Measurements from ENCODE around the gene MADD. TPM values are rescaled to one million over a fixed set of nuclear protein-coding genes. Genes with fewer than 3 reads are reported as not detected.

MADD gene
- total RNA-seq, 1 experiment from 2014 or later = 23.1 TPM

GRCh38 chr11:47251751-47252150 is 18.2 kb upstream of the MADD start:
- no peak for DNase-seq (ENCODE audit: low spot score)

GRCh38 chr11:47253660-47254059 is 16.3 kb upstream of the MADD start:
- no peak for DNase-seq (ENCODE audit: low spot score)

DNA sequence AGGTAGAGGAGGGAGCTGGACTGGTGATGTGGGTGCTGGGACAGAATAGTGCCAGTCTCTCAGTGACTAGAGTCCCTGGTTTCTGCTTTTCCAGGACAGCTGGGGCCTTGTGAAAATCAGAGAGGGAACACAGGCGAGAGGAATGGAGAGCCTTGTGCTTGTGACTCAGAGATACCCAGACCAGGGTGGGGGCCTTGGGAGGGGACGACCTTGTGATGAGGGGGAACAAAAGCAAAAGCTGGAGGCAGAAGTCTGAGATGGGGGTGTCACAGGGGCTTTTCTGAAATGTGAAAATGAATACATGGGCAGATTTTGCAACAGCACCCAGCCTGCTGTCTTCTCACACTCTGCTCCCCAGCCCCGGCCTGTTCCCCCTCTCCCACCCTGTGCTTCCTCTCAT is 15.5 kb upstream of the MADD start:
- DNase-seq (ENCODE audit: low spot score) = no peak

DNA sequence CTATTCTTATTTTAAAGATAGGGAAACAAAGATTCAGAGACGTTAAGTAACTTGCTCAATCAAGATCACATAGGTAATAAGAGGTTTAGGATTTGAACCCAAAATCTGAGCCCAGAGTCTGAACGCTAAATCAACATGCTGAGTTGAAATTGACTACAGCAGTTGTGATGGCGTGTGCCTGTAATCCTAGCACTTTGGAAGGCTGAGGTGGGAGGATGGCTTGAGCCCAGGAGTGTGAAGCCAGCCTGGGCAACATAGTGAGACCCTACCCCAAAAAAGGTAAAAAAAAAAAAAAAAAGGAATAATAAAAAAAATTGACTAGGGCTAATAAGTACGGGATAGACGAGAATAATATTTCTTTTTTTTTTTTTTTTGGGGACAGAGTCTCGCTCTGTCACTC is 13.6 kb upstream of the MADD start:
- no peak for DNase-seq (ENCODE audit: low spot score)

DNA sequence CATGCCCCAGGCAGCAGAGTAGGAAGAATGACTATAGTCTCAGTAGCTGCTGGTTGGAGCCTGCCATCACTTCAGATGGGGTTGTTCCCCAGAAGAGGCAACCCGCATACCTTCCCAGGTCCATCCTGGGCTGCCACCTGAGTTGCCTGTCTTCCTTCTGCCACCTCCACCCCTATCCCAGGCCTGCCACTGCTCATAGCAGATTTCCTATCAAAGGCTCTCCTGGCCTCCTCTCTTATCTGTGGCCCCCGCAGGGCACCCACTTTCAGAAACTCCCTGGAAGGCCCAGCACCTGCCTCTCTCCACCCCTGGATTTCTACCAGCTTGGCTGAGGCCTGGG is 12.8 kb upstream of the MADD start:
- DNase-seq (ENCODE audit: low spot score) = no peak

GRCh38 chr11:47257517-47258316 is 12.2 kb upstream of the MADD start, which contains the start of gene NR1H3:
NR1H3 (plus strand) TSS chr11:47257996; CDS start chr11:47259217, 1,221 bp downstream.
- peak; percentile 52 for DNase-seq (ENCODE audit: low spot score)

DNA sequence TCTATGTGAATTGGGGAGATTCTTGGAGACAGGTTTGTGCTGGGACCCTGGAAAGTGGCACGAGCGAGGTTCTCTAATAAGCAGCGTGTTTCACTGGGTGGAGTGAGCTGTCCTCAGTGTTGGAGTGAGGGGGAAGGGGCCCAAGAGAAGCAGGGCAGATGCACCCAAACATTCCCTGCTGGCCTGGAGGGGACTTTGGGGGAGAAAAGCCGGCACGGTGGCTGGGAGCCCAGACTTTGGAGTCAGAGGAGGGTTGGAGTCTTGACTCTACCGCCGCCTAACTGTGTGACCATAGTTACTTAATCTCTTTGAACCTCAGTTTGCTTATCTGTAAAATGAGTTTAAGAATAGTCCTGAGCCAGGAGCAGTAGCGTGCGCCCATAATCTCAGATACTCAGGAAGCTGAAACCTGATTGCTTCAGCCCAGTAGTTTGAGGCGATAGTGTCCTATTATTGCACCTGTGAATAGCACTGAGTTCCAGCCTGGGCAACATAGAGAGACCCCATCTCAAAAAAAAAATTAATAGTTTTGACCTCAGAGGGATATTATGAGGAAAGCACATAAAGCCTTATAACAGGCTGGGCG is 11.5 kb upstream of the MADD start:
- no peak for DNase-seq (ENCODE audit: low spot score)

- DNase-seq (ENCODE audit: low spot score) = no peak
Measured at GRCh38 chr11:47259232-47259977, 10.5 kb upstream of the MADD start.

GRCh38 chr11:47260366-47260765 is 9.6 kb upstream of the MADD start:
- DNase-seq (ENCODE audit: low spot score) = no peak

DNA sequence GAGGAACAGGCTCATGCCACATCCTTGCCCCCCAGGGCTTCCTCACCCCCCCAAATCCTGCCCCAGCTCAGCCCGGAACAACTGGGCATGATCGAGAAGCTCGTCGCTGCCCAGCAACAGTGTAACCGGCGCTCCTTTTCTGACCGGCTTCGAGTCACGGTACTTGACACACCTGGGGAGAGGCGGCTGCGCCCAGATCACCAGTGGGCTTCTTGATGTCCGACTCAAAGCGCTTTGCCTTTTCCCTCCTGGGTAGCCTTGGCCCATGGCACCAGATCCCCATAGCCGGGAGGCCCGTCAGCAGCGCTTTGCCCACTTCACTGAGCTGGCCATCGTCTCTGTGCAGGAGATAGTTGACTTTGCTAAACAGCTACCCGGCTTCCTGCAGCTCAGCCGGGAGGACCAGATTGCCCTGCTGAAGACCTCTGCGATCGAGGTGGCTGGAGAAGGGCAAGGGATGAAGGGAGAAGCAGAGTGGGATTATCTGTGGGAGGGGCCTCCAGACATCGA is 8.6 kb upstream of the MADD start:
- no peak for DNase-seq (ENCODE audit: low spot score)

DNA sequence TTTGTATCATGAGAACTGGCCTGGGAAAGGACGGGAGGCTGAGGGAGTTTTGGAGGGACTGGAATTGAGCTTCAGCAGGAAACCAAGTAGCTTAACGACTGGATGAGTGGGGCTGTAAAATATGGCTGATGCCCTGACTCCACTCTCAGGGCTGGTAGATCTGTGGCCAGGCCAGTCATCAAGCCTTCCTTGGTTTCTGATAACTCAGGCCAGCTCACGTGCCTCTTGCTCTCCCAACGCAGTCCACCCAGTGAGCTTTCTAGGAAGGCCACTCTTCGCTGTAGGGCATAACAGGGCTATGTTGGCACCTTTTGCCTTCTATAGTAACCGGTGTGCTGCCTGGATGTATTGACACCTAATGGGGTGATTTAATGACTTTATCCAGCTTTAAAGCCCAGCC is 5.8 kb upstream of the MADD start:
- no peak for DNase-seq (ENCODE audit: low spot score)

DNA sequence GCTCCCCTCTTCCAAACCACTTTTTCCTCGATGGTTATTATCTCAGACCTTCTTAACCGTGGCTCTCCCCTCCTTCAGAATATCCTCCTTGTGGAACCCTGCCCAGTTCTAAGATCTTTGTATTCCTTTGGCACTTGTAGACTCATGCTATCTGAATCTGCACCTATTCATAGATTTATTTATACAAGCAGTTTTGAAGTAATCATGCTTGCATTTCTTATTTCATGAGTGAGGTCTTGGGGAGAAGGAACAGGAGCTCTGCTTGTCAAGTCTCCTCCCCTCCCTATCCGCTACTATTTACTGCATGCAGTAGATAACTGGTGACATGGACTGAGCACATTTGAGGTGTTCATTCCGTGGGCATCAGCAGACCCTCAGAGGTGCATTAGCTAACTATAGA is 5.4 kb upstream of the MADD start:
- DNase-seq (ENCODE audit: low spot score) = no peak

DNA sequence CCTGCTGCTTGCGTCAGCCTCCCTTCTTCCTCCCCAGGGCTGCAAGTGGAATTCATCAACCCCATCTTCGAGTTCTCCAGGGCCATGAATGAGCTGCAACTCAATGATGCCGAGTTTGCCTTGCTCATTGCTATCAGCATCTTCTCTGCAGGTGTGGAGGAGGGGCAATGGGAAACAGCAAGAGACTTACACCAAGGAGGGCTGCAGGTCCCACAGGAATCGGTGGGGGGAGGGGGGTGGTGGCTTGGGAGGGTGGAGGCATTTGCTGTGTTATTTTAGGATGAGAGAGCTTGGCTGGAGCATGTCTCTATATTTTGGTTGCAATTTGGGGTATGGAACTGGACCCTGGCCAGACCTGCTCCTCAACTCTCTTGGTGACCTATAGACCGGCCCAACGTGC is 2.1 kb upstream of the MADD start:
- DNase-seq (ENCODE audit: low spot score) = no peak

DNA sequence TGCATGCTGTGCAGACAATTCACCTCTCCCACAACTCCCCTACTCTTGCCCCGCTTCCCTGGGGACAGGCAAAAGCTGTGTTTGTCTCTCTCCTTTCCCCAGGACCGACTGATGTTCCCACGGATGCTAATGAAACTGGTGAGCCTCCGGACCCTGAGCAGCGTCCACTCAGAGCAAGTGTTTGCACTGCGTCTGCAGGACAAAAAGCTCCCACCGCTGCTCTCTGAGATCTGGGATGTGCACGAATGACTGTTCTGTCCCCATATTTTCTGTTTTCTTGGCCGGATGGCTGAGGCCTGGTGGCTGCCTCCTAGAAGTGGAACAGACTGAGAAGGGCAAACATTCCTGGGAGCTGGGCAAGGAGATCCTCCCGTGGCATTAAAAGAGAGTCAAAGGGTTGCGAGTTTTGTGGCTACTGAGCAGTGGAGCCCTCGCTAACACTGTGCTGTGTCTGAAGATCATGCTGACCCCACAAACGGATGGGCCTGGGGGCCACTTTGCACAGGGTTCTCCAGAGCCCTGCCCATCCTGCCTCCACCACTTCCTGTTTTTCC is 1.4 kb upstream of the MADD start:
- DNase-seq (ENCODE audit: low spot score) = no peak

DNA sequence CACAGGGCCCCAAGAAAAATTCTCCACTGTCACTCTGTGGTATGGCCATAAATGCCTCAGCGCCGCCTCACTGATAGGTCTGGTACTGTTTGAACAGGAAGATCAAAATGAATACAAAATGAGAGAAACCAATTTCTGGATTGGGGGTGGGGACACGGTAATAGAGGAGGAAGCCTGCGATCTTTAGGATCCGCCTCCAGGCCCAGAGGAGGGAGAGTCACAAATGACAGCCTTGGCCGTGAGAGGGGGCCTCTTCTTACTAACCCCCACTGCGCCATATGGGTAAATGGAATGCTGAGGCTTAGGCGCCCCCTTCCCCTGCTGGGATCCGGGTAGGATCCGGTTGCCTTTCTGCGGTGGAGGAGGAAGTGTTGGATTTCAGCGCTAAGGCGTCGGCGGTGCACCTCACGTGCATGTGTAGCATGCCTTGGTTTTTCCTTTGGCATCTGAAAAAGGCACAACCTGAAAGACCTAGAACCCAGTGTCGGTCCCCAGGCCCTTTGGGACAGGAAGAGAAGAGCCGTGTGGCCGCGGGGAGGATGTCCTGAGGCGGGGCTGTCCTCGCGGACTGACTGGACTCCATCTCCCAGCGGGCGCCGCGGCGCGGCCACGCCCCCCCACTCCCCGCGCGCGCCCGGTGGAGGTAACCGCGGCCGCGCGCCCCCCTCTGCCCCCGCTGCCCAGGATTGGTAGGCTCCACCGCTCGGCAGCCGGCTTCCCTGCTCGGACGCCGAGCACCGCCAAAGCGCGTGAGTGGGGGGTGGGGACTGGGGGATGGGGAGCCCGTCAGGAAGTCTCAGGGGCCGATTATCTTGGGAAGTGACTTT is 718 bp upstream of the MADD start:
- peak; percentile 85 for DNase-seq (ENCODE audit: low spot score)

GRCh38 chr11:47270331-47271271 is 668 bp downstream of the MADD start:
- peak; percentile 51 for DNase-seq (ENCODE audit: low spot score)

DNA sequence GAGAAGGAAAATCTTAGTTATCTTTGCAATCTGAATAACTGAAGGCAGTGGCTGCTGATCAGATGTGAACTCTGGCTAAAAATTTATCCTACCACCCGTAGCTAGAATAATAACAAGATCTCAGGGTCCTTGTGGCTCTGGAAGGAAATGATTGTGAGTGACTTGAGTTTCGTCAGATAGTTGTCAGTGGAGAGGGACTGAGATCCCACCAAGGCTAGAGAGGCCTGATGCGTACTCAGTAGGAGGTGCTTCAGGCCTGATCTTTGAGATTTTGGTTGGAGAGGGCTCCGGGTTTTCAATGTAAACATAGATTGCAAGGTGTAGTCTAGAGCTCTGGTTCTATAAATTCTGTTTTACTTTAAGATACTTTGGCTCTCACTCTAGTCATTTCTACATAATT is 1.4 kb downstream of the MADD start:
- no peak for DNase-seq (ENCODE audit: low spot score)

DNA sequence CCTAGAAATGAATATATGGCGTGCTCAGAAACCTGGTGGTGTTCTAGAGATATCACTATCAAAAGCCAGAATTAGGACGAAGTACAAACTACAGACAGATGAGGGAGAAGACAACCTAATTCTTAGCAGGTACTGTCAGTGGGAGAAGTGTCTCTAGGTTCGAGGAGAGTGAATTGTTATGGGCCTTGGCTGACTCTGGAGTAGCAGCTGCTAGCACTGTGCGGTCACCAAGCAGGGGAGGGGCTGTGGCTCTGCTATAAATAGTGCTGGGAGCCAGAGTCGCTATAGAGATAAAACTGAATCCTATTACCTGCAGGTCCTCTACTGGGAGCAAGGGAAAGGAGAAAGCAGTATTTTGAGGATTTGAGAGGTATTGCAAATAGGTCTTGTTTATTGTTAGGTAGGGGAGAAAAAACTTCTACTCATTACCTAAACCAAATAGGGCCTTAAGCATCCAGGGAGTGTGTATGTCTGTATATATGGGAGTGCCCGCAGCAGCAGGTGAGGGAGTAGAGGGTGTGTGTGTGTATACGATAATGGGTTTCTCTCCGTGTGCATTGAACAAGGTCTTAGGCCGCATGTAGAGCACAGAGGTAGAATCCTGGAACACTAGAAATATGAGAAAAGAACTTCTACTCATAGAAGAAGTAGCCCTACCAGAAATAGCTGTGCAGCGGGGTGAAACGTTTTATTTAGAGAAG is 2.2 kb downstream of the MADD start:
- no peak for DNase-seq (ENCODE audit: low spot score)

DNA sequence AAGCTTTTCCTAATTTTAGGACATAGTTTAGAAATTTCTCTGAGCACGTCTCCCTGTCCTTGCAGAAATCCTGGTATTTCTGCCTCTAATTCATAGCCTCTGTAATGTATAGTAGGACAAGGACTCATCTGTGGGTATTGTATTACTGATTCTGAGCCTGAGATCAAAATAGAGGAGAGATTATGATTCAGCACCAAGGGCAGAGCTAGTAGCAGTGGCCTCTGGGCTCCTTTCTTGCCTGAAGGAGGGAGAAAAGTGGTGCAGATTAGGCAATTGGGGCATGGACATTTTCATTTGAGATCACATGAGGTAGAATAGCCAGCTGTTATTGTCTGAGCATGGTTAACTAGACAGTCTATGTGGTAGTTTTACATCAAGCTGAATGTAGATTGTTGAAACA is 2.8 kb downstream of the MADD start:
- no peak for DNase-seq (ENCODE audit: low spot score)
